GM18517 (cell line): ENCODE results near the gene ACSS1.
A peak's percentile ranks its signal among the peaks of the same experiment; 100 is the strongest.

Experiments
- ATAC-seq: cut with Tn5 transposase; IDR thresholded peaks from one replicate; pipeline ENCODE4 v1.9.1; 2021; ENCODE audit warnings: mild to moderate bottlenecking, moderate library complexity; ENCODE audit not compliant: unreplicated experiment

ACSS1 gene

GRCh38 chr20:24996449-24997377 lies 61.2 kb downstream of the ACSS1 start:
- ATAC-seq = no peak

DNA sequence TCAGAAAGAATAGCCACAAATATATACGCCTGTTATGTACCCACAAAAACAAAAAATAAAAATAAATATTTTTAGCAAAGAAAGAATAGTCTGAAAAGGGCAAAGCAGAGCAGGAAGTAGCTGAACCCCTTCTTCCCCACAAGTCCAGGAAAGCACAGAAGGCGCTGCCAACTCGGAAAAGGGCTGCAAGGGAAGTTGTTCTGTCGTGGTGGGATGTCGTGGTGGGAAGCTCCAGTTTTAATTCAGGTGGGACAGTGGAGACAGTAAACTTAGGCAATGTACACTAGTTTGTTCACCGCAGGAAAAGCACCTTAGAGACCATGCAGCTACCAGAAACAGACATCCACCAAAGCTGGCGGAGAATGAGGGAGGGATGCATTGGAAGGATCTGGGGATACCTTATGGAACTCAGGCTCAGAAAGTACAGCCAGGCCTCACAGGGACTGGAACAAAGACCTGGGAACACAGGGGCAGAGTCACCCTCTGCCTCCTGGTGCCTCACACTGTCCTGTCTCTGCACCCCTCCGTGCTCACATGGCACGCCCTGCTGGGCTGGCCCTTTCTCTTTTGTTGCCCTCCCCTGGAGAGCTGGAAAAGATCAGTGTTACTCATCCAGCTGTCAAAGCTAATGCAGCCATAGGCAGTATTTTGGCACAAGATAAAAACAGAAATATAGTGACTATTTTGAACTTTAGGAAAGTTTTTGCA lies 62.0 kb downstream of the ACSS1 start:
- ATAC-seq = no peak

DNA sequence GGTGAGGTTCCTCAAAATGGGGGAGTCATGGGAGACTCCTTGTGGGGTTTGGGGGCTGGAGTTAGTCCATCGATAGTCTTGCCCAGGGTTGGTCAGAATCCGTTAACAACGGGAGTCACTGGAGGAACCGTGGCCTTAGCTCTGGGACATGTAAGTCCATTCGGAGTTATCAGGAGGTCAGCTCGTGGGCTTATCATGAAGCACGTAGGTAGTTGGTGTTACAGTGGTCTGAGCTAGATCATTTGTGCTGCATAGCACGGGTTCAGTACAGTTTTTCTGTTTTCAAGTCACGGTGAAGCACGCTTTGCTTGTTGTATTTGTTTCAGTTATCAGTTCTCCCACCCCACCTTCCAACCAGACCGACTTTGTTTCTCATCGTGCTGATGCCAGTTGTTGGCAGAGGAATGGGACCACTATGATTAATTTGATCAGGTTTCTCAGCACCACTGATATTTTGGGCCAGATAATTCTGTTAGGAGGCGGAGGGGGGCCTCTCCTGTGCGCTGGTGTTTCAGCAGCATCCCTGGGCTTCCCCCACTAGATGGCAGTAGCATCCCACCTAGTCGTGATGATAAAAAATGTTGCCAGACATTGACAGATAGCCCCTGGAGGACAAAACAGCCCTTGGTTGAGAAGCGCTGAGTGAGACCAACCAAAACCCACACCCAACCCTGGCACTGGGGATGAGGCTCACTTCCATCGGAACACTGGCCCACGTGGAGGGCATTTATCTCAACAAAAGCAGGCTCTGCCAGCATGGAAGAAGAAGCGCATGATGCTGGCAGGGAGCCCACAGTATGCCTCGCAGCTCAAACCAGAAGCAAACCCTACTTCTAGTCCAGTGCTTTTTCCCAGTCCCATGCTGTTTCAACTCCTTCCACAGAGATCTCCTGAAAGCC lies 63.2 kb downstream of the ACSS1 start:
- ATAC-seq = peak; percentile 41

- no peak for ATAC-seq
These were observed 63.8 kb downstream of the ACSS1 start for GRCh38 chr20:24994186-24994465.

DNA sequence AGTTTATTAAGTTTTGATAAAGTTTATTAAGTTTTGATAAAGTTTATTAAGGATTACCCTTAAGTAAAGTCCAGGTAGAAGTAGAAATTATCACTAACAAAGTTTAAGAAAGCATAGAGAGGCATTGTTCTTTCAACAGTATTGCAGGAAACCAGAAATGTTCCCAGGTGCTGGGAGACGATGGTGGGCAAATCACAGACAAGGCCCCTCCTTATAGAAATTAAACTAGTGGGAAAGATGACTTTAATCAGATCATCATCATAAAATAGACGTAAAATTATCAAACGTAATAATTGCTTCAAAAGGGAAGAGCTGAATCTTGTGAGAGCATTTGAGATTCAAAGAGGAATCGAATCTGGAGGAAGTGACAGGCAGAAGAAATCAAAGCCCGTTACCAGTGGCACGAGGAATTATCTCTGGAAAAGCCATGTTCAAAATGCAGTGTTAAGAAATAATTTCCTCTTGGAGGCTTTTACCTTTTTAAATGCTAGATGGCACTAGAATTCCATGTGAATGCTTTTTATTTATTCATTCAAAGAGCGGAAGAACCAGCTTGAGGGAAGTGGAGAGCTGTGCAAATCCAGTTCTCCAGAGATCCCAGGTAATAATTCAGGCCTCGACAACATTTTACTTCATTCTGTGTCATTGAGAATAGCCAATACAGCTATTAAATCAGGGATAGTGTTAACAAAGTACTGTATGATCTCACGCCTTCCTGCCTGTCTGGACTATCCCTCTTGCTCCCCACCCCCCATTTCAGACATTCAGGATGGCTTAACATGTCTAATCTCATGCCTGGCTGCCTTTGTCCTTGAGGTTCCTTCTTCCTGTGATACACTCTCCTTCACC lies 64.4 kb downstream of the ACSS1 start:
- no peak for ATAC-seq

DNA sequence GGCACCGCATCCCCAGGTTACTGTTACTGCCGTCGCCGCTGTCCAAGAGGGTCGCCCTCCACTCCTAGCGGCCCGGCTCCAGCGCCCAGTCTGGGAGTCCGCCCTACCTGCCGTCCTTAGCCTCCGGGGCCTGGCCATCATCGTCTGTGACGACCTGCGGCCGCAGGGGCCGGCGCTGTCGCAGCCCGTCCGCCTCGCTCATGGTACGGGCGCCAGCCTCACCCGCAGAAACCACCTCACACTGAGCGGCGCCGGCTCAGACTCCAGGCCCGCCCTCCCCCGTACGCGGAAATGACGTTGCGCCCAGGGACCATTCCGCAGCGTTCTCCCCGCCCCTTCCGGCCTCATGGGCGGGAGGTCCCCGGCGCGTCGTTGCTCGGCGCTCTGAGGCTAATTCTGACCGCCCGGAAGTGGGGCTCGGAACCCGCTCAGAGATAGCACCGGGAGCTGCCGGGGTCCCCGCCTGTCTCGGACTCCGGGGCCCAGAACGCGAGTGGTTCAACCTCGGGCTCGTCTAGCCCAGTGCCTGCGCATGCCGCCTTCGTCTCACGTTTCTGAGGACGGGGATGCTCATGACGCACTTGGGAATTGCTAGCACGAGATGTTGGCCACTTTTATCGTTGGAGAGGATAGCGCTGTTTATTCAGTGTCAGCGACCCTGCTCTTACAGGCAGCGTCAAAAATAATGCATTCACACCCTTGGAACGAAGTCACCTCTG lies 65.3 kb downstream of the ACSS1 start, which contains the start of gene APMAP:
TSS of gene APMAP (minus strand) at position 265 of the 719 bp plus-strand sequence. CDS start at position 202, 63 bp downstream.
- peak; percentile 93 for ATAC-seq

GRCh38 chr20:24991897-24992486 lies 65.9 kb downstream of the ACSS1 start:
- ATAC-seq = peak; percentile 24

DNA sequence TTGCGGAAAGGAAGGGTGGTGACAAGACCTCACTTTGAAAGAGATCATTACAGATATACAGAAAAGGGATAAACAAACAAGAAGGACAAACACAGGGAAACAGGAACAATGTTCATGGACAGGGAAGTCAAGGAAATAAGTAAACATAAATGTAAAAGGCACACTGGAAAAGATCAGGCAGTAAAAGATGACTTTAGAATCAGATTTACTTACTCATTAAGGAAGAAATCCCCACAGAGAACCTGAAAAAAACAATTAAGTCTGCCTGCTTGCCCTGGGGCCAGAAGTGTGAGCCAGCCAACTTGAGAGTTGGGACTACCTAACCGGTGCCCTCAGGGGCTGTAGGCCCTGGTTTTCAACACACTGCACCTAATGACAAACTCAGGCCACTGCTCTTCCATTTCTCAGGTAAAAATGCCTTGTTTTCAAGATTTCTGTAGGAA lies 67.1 kb downstream of the ACSS1 start:
- no peak for ATAC-seq

DNA sequence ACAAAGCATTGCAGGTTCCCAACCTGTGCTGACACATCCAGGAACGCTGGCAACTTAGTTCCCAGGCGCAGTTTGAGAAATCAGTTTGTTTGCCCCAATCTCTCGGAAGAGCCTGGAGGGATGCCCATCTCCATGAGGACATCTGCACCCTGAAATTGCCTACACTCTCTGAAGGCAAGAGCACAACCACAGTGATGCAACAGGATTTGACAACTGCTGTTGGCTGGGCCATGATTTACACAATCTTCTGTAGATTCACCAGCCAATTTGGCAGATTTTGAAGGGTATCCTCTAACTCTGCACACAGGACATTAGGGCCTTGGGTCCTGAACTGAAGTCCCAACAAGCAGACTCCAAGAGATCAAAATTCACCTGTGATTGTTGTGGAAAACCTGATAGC lies 68.8 kb downstream of the ACSS1 start:
- ATAC-seq = no peak

DNA sequence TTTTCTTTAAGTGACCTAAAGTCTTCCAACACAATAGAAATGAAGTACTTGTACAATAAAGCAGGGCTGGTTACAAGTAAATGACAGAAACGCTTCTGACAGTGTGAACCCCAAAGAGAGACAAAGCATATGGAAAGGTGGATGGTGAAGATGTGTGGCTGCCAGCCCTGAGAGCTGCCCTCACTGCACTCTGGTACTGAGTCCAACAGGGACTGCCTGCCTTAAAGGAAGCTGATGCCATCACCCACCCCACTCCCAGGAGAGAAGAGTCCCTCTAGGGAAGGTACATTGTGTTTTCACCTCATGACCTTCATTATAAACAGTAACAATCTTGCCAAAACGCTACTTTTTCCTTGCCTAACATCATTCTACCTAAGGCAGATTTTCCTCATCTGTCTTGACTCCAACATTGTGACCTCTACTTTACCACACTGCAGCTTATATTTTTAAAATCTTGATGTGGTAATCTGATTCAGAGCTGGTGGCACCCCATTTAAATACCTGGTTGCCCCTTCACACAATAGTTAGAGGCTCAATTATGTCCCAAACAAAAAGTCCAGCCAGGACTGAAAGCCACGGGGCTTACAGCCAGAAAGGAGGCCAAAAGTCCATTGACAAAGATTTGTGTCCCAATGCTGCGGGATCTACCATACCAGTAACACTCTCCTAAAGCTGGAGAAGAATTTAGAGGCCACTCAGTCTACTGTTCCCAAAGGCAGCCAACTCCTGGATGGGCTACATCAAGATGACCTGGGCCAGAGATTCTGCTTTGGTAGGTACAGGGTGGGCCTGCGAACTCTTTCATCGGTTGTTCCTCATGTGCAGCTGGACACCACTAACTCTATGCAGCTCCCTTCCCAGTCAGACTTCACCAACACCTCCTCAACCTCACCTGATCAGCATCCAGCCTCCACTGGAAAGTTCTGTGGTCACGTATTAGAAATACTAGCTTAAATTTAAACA lies 69.8 kb downstream of the ACSS1 start:
- ATAC-seq = no peak

GRCh38 chr20:24987244-24987643 lies 70.7 kb downstream of the ACSS1 start:
- no peak for ATAC-seq

DNA sequence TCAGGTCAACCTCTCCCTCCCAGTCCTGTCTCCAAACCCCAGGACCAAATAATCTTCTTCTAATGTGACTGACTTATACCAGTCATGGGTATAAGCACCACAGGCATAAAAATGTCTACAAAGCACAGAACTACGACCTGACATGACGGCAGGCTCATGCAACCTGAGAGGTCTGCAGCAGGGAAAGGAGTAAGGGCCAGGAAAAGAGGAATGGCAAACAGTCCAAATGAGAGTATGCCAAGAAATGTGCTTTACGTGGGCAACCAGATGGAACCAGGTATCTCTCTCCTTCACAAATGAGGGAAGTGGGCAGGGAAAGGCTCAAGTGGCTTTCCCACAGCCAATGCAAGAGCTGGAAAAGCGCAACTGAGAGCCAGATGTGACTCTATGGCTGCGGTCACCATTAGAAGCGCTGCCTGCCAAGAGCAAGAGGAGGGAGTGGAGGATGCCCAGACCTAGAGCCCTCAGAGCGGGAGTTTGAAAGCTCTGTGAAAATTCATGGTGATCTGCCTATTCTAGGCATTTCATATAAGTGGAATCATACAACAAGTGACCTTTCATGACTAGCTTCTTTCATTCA lies 71.4 kb downstream of the ACSS1 start:
- no peak for ATAC-seq

GRCh38 chr20:24985802-24986201 lies 72.1 kb downstream of the ACSS1 start:
- ATAC-seq = no peak

DNA sequence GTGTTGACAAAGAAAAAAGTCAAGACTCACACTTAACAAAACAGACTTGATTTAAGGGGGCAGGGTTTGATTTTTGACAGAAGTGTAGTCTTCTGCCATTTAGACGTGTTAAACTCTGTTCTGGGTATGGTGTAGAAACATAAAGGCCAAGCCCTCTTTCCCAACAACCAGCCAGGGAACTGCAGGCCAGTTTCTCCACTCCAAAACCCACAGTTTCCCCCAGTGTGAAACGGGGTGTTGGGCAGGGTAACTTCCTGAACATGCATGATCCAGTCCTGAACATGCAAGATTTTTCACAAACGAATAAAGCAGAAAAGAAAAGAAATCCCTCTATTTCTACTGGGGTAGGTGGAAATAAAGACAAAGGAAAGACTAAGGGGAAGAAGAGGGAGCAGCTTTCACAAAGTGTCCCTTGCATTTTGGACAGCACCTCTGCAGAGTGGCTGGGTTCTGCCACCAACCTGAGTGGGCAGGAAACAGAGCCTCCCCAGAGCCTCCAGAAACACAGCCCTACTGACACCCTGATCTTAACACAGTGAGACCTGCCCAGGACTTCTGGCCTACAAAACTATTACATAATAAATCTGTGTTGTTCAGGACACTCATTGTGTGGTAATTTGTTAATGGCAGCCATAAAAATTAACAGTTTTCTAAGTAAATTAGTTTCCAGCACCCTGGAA lies 72.8 kb downstream of the ACSS1 start:
- no peak for ATAC-seq

DNA sequence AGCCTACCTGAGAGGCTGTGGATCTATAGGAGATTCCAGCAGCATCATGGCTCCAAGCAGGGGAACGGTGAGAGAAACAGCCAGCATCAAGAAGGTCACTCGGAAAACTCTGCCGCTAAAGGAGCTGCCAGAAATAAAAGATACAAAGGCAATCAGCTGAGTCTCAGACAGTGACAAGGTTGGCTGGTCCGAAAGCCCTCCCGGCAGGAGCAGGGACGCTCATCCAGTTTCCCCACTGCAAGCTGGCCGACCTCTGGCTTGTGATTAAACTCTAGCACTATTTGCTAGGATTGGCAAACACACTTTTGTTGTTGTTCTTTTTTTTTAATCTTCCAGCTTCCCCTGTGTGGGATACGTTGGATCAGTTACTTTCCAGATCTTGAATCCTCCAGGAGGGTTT lies 74.0 kb downstream of the ACSS1 start:
- ATAC-seq = no peak

DNA sequence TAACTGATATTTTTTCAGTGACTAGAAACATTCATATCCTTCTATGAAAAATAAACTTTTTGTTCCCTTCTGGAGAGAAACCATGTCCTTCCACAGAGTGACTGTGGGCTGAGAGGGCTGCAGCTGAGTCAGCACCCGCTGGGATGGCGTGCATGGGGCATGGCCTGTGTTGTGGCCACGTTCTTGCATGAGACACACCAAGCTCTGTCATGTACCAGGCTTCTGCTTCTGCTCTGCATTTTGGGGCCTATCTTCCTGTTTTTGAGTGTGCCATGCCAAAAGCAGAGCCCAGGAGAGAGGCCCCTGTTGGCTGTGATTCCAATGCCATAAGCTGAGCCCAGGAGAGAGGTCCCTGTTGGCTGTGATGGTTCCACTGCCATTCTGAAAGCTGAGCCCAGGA lies 76.1 kb downstream of the ACSS1 start:
- ATAC-seq = no peak

- no peak for ATAC-seq
These were observed 76.7 kb downstream of the ACSS1 start for GRCh38 chr20:24981282-24981681.
